GM13976 (cell line): Measurements from ENCODE around the gene INMT.
"Not testable (repeated sequence)": the region's sequence is repeated elsewhere in the genome, so short reads cannot be mapped to it uniquely, and the experiment has no call there.

ENCODE experiments used
- DNase-seq: peaks from one replicate; pipeline ENCODE4 v3.0.0; 2012; ENCODE audit warnings: low spot score
- in situ Hi-C: fragments of 300-500 bp; cut with MboI; formaldehyde crosslinking; loops from one replicate; pipeline ENCODE4 v1.12.0; 2022; ENCODE audit warnings: low sequenced_read_pairs, mixed read lengths, inconsistent platforms; ENCODE audit not compliant: unreplicated experiment
- TF ChIP-seq, protein P1 (sequence below): IDR thresholded peaks from 2 replicates; pipeline ENCODE4 v1.5.1; 2012; ENCODE audit warnings: borderline replicate concordance, mild to moderate bottlenecking; ENCODE audit not compliant: insufficient read depth; ENCODE audit errors: extremely low read depth, missing control alignments, control extremely low read depth

The INMT gene

GRCh38 chr7:30713392-30713791 lies 38.5 kb upstream of the INMT start:
- no peak for DNase-seq
- in situ Hi-C loops = no loop called here

DNA sequence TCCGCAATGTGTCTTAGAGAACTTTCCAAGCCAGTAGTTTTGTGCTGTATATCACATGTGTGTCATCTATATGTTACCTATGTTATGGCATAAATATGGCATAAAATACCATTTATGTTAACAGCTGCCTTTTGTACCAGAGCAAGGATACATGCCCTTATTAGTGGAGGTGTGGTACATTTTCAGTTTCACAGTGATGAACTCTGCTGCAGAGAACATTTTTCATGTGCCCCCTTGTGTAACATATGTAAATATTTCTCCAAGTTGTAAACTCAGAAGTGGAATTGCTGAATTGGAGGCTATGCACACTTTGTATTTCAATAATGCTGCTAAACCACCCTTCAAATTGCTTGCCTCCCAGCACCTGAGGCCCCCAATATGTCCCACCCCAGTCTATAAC lies 37.8 kb upstream of the INMT start:
- in situ Hi-C loops = no loop called here
- TF ChIP-seq, protein P1, sequence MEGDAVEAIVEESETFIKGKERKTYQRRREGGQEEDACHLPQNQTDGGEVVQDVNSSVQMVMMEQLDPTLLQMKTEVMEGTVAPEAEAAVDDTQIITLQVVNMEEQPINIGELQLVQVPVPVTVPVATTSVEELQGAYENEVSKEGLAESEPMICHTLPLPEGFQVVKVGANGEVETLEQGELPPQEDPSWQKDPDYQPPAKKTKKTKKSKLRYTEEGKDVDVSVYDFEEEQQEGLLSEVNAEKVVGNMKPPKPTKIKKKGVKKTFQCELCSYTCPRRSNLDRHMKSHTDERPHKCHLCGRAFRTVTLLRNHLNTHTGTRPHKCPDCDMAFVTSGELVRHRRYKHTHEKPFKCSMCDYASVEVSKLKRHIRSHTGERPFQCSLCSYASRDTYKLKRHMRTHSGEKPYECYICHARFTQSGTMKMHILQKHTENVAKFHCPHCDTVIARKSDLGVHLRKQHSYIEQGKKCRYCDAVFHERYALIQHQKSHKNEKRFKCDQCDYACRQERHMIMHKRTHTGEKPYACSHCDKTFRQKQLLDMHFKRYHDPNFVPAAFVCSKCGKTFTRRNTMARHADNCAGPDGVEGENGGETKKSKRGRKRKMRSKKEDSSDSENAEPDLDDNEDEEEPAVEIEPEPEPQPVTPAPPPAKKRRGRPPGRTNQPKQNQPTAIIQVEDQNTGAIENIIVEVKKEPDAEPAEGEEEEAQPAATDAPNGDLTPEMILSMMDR = no peak
- no peak for DNase-seq

More at GRCh38 chr7:30713392-30713791, 38.5 kb upstream of the INMT start:
- TF ChIP-seq, protein P1 = no peak

DNA sequence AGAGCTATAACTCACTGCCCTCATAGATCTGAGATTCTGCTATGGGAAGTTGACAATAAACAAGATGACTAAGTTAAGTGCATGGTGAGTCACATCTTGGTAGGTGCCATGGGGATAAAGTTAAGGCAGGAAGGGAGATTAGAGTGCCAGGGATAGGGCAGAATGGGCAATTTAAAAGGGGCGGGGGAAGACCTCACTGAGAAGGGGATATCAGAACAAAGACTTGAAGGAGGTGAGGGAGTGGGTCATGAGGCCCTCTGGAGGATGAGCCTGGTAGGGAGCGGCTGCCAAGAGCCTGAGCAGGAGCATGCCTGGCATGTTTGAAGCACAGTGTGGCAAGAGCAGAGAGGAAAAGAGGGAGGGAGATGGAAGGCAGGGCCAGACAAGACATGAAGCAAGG lies 34.8 kb upstream of the INMT start:
- TF ChIP-seq, protein P1 = no peak
- in situ Hi-C loops = no loop called here
- no peak for DNase-seq

DNA sequence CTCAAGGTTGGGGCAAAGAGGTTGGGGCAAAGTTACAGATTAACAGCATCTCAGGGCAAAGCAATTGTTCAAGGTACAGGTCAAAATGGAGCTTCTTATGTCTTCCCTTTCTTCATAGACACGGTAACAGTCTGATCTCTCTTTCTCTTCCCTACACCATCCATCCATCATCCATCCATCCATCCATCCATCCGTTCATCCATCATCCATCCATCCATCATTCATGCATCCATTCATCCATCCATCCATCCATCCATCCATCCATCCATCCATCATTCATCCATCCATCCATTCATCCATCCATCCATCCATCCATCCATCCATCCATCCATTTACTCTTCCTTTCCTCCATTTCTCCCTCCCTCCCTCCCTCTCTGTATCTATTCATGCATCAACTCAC lies 32.5 kb upstream of the INMT start:
- in situ Hi-C loops, DNase-seq: not testable (repeated sequence)

GRCh38 chr7:30721211-30721610 lies 30.7 kb upstream of the INMT start:
- TF ChIP-seq, protein P1 = no peak
- in situ Hi-C loops = no loop called here
- no peak for DNase-seq

- TF ChIP-seq, protein P1 = no peak
- no peak for DNase-seq
- in situ Hi-C loops = no loop called here
These were observed 29.7 kb upstream of the INMT start for GRCh38 chr7:30722187-30722586.

- no peak for DNase-seq
- TF ChIP-seq, protein P1 = no peak
- in situ Hi-C loops = no loop called here
These were observed 29.3 kb upstream of the INMT start for GRCh38 chr7:30722671-30723070.
